Activated CD8-positive, alpha-beta T cell treated with anti-CD3 and anti-CD28 coated beads for 36 hours (primary cell): ENCODE measurements around the gene MLLT1. TPM values are rescaled to one million over a fixed set of nuclear protein-coding genes. Genes with fewer than 3 reads are reported as not detected.
A peak's percentile ranks its signal among the peaks of the same experiment; 100 is the strongest.

ENCODE experiments used
- ATAC-seq: fragments of 200-7000 bp; cut with Tn5 transposase; one replicate; pipeline ENCODE4 v1.10.0; 2021; ENCODE audit warnings: mild to moderate bottlenecking, moderate library complexity
- CTCF ChIA-PET: fragments of 350-600 bp; sonication (Branson Sonifier 250); formaldehyde crosslinking; loops from one replicate; lab custom pipeline; 2021; ENCODE audit warnings: antibody characterized with exemption; lab: Charles Lee
- POLR2A ChIA-PET: fragments of 350-600 bp; sonication (Branson Sonifier 250); formaldehyde crosslinking; loops from one replicate; lab custom pipeline; 2021; ENCODE audit warnings: antibody characterized with exemption; lab: Charles Lee
- DNase-seq: peaks from one replicate; pipeline ENCODE4 v3.0.0-alpha.2; 2020
- H3K27ac Mint-ChIP-seq: one replicate; pipeline ENCODE4 v1.8.0; 2021; ENCODE audit warnings: mild to moderate bottlenecking, mixed read lengths
- H3K27me3 Mint-ChIP-seq: one replicate; pipeline ENCODE4 v1.8.0; 2021; ENCODE audit warnings: mixed read lengths
- H3K36me3 Mint-ChIP-seq: one replicate; pipeline ENCODE4 v1.8.0; 2021; ENCODE audit warnings: low read depth, mixed read lengths
- H3K4me1 Mint-ChIP-seq: one replicate; pipeline ENCODE4 v1.8.0; 2021; ENCODE audit warnings: low read depth, mixed read lengths
- H3K4me3 Mint-ChIP-seq: one replicate; pipeline ENCODE4 v1.8.0; 2021; ENCODE audit warnings: mild to moderate bottlenecking, moderate library complexity, mixed read lengths
- H3K9me3 Mint-ChIP-seq: one replicate; pipeline ENCODE4 v1.8.0; 2021; ENCODE audit warnings: mixed read lengths
- CTCF ChIP-seq: fragments of 200-600 bp; IDR thresholded peaks from one replicate; pipeline ENCODE4 v1.8.0; 2022; ENCODE audit warnings: antibody characterized with exemption, mild to moderate bottlenecking
- intact Hi-C: fragments of 100-400 bp; cut with micrococcal nuclease; formaldehyde crosslinking; loops from one replicate; pipeline ENCODE4 v1.10.0; 2022
- total RNA-seq, 2 experiments: library from RNA; stranded (reverse); gene quantifications; one replicate each; pipeline ENCODE4 v1.2.3, GENCODE V29; 2021

MLLT1 gene
- total RNA-seq, 2 experiments from 2014 or later: 41.4 to 44.6 TPM

GRCh38 chr19:6264803-6265202 is 15.0 kb downstream of the MLLT1 start:
- no peaks in the 10 kb centered on the region for H3K27me3 Mint-ChIP-seq
- peaks cover 18% of the 10 kb centered on the region for H3K4me1 Mint-ChIP-seq
- intact Hi-C loops: no loop called here
- CTCF ChIA-PET: no interaction called here
- ATAC-seq: no peak
- no peaks in the 10 kb centered on the region for H3K9me3 Mint-ChIP-seq
- POLR2A ChIA-PET: no interaction called here
- H3K27ac Mint-ChIP-seq: no peak overlapping the region
- no peak for DNase-seq
- no peak overlapping the region for H3K4me3 Mint-ChIP-seq
- TF ChIP-seq CTCF: no peak
- H3K36me3 Mint-ChIP-seq: peaks cover 26% of the 10 kb centered on the region

DNA sequence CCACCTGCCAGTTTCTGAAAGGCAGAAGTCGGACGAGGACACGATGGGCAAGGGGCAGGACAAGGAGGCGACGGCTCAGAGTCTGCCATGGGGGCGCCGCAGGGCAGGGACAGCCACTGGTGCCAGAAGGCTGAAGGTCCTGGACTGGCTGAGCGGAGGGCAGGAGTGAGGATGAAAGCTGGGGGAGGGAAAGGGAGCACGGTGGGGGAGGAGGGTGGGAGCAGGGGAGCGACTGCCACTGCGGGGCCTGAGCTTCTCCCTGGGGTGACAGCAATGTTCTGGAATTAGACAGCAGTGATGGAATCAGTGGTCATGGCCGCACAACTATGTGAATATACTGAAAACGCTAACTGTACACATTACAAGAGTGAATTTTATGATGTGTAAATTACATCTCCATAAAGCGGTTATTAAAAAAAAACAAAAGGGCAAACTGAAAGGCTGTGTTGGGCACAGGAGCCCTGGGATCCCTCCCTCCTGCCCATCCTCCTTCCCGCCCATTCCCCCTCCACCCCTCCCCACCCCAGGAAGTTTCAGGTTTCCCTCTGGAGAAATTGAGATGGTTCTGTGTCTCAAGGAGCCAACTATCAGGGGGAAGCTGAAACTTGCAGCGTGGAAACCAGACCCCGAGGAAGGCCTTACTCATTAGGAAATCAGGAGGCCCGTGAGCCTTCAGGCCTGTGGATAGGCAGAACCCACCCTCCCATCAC is 15.9 kb downstream of the MLLT1 start:
- TF ChIP-seq CTCF: no peak
- no peak overlapping the region for H3K4me3 Mint-ChIP-seq
- intact Hi-C loops: no loop called here
- no peaks in the 10 kb centered on the region for H3K9me3 Mint-ChIP-seq
- ATAC-seq: no peak
- CTCF ChIA-PET: interaction anchor here (1.6 kb wide), 1 partner anchor 36 kb away, joined by 3 read pairs; no protein-coding TSS in a partner anchor
- H3K27ac Mint-ChIP-seq: no peak overlapping the region
- H3K4me1 Mint-ChIP-seq: peaks cover 18% of the 10 kb centered on the region
- POLR2A ChIA-PET: no interaction called here
- H3K36me3 Mint-ChIP-seq: peaks cover 29% of the 10 kb centered on the region
- no peaks in the 10 kb centered on the region for H3K27me3 Mint-ChIP-seq
- DNase-seq: no peak

DNA sequence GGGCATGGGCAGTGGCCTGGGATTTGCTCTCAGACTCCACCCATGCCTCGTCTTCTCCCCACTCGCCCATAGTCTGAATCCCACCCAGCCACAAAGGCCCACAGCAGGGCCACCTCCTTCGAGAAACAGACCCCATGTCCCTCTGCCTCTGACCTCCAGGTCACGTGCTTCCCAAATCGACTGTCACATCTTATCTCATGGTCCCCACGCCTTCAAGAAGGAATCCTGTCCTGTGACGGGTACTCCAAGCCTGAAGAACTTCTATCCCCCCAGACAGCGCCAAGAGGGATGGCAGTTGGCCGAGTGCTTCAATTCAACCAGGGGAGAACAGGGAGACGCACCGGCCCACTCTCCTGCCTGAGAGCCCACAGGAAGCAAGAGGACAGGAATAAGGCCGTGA is 16.5 kb downstream of the MLLT1 start:
- ATAC-seq (no peak), DNase-seq (no peak)
- Mint-ChIP-seq H3K27me3 (no peaks in the 10 kb centered on the region), H3K9me3 (no peaks in the 10 kb centered on the region), H3K4me3 (no peak overlapping the region), H3K36me3 (peaks cover 35% of the 10 kb centered on the region), H3K4me1 (peaks cover 20% of the 10 kb centered on the region), H3K27ac (no peak overlapping the region)
- POLR2A ChIA-PET: no interaction called here
- TF ChIP-seq CTCF: no peak
- intact Hi-C loops: no loop called here
- CTCF ChIA-PET: interaction anchor here (1.6 kb wide), 1 partner anchor 37 kb away, joined by 3 read pairs; no protein-coding TSS in a partner anchor

DNA sequence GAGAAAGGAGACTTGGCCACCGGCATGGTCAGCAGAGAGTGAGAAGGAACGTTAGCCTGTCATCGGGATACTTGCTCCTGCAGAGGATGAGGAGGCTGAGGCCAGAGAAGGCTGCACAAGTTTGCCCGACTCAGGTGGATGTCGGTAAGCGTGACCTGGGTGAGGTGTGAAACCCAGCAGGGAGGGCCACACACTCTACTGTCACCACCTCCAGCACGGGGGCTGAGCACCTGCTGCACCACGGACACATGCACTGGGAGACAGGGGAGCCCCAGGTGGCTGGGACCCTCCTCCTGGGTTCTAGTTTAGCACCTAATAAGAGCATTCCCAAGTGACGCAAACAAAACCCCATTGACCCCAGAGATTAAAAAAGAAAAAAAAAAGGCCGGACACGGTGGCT is 17.3 kb downstream of the MLLT1 start:
- H3K4me3 Mint-ChIP-seq: no peak overlapping the region
- H3K27me3 Mint-ChIP-seq: no peaks in the 10 kb centered on the region
- CTCF ChIA-PET: no interaction called here
- peaks cover 21% of the 10 kb centered on the region for H3K4me1 Mint-ChIP-seq
- POLR2A ChIA-PET: no interaction called here
- TF ChIP-seq CTCF: no peak
- no peak for DNase-seq
- H3K9me3 Mint-ChIP-seq: no peaks in the 10 kb centered on the region
- H3K27ac Mint-ChIP-seq: no peak overlapping the region
- intact Hi-C loops: no loop called here
- ATAC-seq: no peak
- H3K36me3 Mint-ChIP-seq: peaks cover 39% of the 10 kb centered on the region

DNA sequence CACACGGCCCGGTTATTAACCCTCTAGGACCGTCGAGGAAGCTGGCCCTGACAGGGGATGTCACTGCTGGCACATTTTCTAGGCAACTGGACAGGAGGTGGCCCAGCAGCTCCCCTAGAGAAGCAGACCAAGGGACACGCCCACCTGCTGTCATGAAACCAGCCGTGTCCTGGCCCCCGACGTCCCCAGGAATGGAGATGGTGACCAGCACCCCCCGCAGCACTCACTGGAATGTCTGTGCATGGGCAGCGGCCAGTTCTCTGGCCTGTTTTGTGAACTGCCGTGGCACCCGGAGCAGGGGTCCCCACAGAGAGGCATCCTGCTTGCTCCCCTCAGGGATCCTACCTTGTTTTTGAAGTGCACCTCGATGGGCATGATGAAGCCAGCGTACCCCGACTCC is 17.9 kb downstream of the MLLT1 start:
- ChIA-PET CTCF (interaction anchor here (1.0 to 1.4 kb wide), 2 partner anchors 8 to 213 kb away, joined by 3 read pairs; no protein-coding TSS in a partner anchor), POLR2A (interaction anchor here (0.6 kb wide), 1 partner anchor 35 kb away, joined by 3 read pairs; no protein-coding TSS in a partner anchor)
- no peak for DNase-seq
- H3K27me3 Mint-ChIP-seq: no peaks in the 10 kb centered on the region
- peaks cover 44% of the 10 kb centered on the region for H3K36me3 Mint-ChIP-seq
- intact Hi-C loops: no loop called here
- H3K4me3 Mint-ChIP-seq: no peak overlapping the region
- H3K9me3 Mint-ChIP-seq: no peaks in the 10 kb centered on the region
- H3K4me1 Mint-ChIP-seq: peaks cover 22% of the 10 kb centered on the region
- H3K27ac Mint-ChIP-seq: peak overlapping the region; percentile 1
- TF ChIP-seq CTCF: no peak
- ATAC-seq: no peak
